SK-N-MC (cell line): ENCODE measurements around the gene STX8.

Experiments used
- EZH2 ChIP-seq: fragments of 200-600 bp; sonication (generic); IDR thresholded peaks from one replicate; pipeline ENCODE4 v1.6.1; 2017; ENCODE audit warnings: antibody characterized with exemption
- FOXP2 ChIP-seq: optimal IDR thresholded peaks from 2 replicates; pipeline ENCODE3; 2011; ENCODE audit warnings: mild to moderate bottlenecking, moderate library complexity; ENCODE audit not compliant: insufficient read depth; ENCODE audit errors: extremely low read length, control extremely low read depth
- POLR2AphosphoS5 ChIP-seq: IDR thresholded peaks from 2 replicates; pipeline ENCODE4 v1.6.1; 2012; ENCODE audit warnings: mild to moderate bottlenecking, low read depth, low read length, borderline replicate concordance

DNA sequence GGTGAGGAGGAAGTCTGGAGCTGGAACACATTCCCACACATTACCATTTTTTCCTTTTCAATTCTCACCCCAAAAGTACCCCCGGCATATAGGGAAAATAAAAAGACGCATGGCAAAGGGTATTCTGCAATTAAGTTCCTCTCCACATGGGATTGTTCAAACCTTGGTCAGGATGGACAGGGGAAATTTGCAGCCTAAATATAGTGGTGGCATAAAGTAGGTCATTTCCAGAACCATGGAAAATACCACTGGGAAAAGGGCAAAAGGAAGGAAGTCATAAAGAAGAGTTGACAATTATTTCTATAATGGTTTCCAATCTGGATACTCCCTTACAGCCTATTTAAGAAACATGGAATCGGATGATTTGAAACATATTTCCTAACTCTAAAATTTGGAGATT, 135.8 kb downstream of the STX8 start:
- TF ChIP-seq POLR2AphosphoS5 (no peak), EZH2 (no peak), FOXP2 (no peak)
